ENCODE data around the gene ARID1B.

DNA sequence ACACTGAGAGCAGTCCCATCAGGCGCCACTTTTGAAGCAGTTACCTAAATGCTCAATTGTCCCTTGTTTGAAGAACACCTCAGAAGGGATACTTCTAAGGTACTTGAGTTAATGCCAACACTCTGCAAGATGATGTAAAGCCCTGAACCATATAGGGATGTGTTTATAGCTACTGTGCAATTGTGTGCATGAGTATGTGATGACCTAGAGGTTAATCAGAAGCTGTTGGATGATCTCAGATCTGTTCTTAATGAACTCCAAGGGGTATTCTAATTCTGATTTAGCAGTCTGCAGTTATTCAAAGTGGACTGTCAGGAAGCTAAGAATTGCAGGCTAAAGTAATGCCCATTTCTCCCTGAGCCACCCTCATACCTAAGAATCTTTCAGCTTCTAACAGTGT is 387.8 kb downstream of the ARID1B start:
- TF ChIP-seq, protein P1, sequence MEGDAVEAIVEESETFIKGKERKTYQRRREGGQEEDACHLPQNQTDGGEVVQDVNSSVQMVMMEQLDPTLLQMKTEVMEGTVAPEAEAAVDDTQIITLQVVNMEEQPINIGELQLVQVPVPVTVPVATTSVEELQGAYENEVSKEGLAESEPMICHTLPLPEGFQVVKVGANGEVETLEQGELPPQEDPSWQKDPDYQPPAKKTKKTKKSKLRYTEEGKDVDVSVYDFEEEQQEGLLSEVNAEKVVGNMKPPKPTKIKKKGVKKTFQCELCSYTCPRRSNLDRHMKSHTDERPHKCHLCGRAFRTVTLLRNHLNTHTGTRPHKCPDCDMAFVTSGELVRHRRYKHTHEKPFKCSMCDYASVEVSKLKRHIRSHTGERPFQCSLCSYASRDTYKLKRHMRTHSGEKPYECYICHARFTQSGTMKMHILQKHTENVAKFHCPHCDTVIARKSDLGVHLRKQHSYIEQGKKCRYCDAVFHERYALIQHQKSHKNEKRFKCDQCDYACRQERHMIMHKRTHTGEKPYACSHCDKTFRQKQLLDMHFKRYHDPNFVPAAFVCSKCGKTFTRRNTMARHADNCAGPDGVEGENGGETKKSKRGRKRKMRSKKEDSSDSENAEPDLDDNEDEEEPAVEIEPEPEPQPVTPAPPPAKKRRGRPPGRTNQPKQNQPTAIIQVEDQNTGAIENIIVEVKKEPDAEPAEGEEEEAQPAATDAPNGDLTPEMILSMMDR (IDR thresholded peaks at IDR 0.05): no peak
- no peak for TF ChIP-seq POLR2A (IDR thresholded peaks at IDR 0.05)
